Nephron (organoid): Measurements from ENCODE around the gene CYP2A7.
"Not testable (repeated sequence)": the region's sequence is repeated elsewhere in the genome, so short reads cannot be mapped to it uniquely, and the experiment has no call there.

Source experiments
- H3K27ac Mint-ChIP-seq, 3 experiments: 2 replicates each; pipeline ENCODE4 v1.8.0; 2020; ENCODE audit warnings: mixed read lengths in 3 of 3, mild to moderate bottlenecking in 2 of 3, moderate library complexity in 1 of 3
- H3K27me3 Mint-ChIP-seq: 2 replicates; pipeline ENCODE4 v1.8.0; 2021; ENCODE audit warnings: low read depth, mild to moderate bottlenecking, moderate library complexity, mixed read lengths
- H3K36me3 Mint-ChIP-seq: 2 replicates; pipeline ENCODE4 v1.8.0; 2020; ENCODE audit warnings: low read depth, mixed read lengths
- H3K4me1 Mint-ChIP-seq: 2 replicates; pipeline ENCODE4 v1.8.0; 2020; ENCODE audit warnings: mixed read lengths
- H3K4me3 Mint-ChIP-seq, 3 experiments: 2 replicates each; pipeline ENCODE4 v1.8.0; 2020; ENCODE audit warnings: mild to moderate bottlenecking in 3 of 3, mixed read lengths in 3 of 3, moderate library complexity in 2 of 3
- H3K9me3 Mint-ChIP-seq: 2 replicates; pipeline ENCODE4 v1.8.0; 2020; ENCODE audit warnings: mixed read lengths
- CTCF ChIP-seq, 3 experiments: fragments of 200-600 bp; sonication (generic); IDR thresholded peaks; one replicate each; pipeline ENCODE4 v1.5.0; 2021; ENCODE audit warnings: antibody characterized with exemption in 3 of 3; ENCODE audit not compliant: unreplicated experiment in 3 of 3

Gene CYP2A7

GRCh38 chr19:40842012-40842411, 40.0 kb downstream of the CYP2A7 start:
- H3K27ac Mint-ChIP-seq, H3K4me3 Mint-ChIP-seq, H3K4me1 Mint-ChIP-seq, H3K36me3 Mint-ChIP-seq, H3K9me3 Mint-ChIP-seq: not testable (repeated sequence)
- peaks cover 49% of the 10 kb centered on the region for H3K27me3 Mint-ChIP-seq

- peaks cover 13% of the 10 kb centered on the region for H3K27me3 Mint-ChIP-seq
- H3K9me3 Mint-ChIP-seq, H3K27ac Mint-ChIP-seq, H3K4me1 Mint-ChIP-seq, H3K36me3 Mint-ChIP-seq, H3K4me3 Mint-ChIP-seq: not testable (repeated sequence)
These were observed 43.6 kb downstream of the CYP2A7 start for GRCh38 chr19:40838477-40838876.

- Mint-ChIP-seq H3K4me1 (peaks cover 11% of the 10 kb centered on the region), H3K27me3 (peaks cover 8% of the 10 kb centered on the region), H3K36me3 (no peaks in the 10 kb centered on the region), H3K4me3 (no peak overlapping the region), H3K9me3 (no peaks in the 10 kb centered on the region), H3K27ac (no peak overlapping the region)
- no peak for TF ChIP-seq CTCF (IDR thresholded peaks at IDR 0.05; ENCODE audit: unreplicated experiment in 3 of 3)
These were observed 45.1 kb downstream of the CYP2A7 start for GRCh38 chr19:40836754-40837429.

- H3K27ac Mint-ChIP-seq, result peak overlapping the region; percentile 65 to 88 (median 83)
- not testable (repeated sequence) for H3K36me3 Mint-ChIP-seq, H3K4me3 Mint-ChIP-seq, H3K9me3 Mint-ChIP-seq, H3K27me3 Mint-ChIP-seq
- peaks cover 13% of the 10 kb centered on the region for H3K4me1 Mint-ChIP-seq
These were observed 48.1 kb downstream of the CYP2A7 start for GRCh38 chr19:40833728-40834533.

GRCh38 chr19:40832431-40832790, 49.6 kb downstream of the CYP2A7 start:
- Mint-ChIP-seq H3K4me1 (peaks cover 13% of the 10 kb centered on the region), H3K27ac (peak overlapping the region in 1 of 3 experiments; percentile 40)

GRCh38 chr19:40831502-40832430, 50.3 kb downstream of the CYP2A7 start:
- H3K4me3 Mint-ChIP-seq, result no peak overlapping the region
- peak overlapping the region; percentile 40 to 67 (median 58) for H3K27ac Mint-ChIP-seq
- H3K36me3 Mint-ChIP-seq, result peaks cover 15% of the 10 kb centered on the region
- TF ChIP-seq CTCF (IDR thresholded peaks at IDR 0.05; ENCODE audit: unreplicated experiment in 3 of 3), result no peak
- no peaks in the 10 kb centered on the region for H3K27me3 Mint-ChIP-seq
- H3K9me3 Mint-ChIP-seq, result no peaks in the 10 kb centered on the region
- H3K4me1 Mint-ChIP-seq, result peaks cover 13% of the 10 kb centered on the region

More at GRCh38 chr19:40832431-40832790, 49.6 kb downstream of the CYP2A7 start:
- not testable (repeated sequence) for H3K9me3 Mint-ChIP-seq, H3K4me3 Mint-ChIP-seq, H3K36me3 Mint-ChIP-seq, H3K27me3 Mint-ChIP-seq

- H3K27me3 Mint-ChIP-seq, H3K9me3 Mint-ChIP-seq, H3K4me3 Mint-ChIP-seq, H3K27ac Mint-ChIP-seq: not testable (repeated sequence)
- Mint-ChIP-seq H3K36me3 (peaks cover 18% of the 10 kb centered on the region), H3K4me1 (peaks cover 13% of the 10 kb centered on the region)
These were observed 51.3 kb downstream of the CYP2A7 start for GRCh38 chr19:40830741-40831140.

- peaks cover 18% of the 10 kb centered on the region for H3K36me3 Mint-ChIP-seq
- no peaks in the 10 kb centered on the region for H3K9me3 Mint-ChIP-seq
- no peak for TF ChIP-seq CTCF (IDR thresholded peaks at IDR 0.05; ENCODE audit: unreplicated experiment in 3 of 3)
- peaks cover 13% of the 10 kb centered on the region for H3K4me1 Mint-ChIP-seq
- H3K4me3 Mint-ChIP-seq, result no peak overlapping the region
- H3K27me3 Mint-ChIP-seq, result no peaks in the 10 kb centered on the region
- no peak overlapping the region for H3K27ac Mint-ChIP-seq
These were observed 52.8 kb downstream of the CYP2A7 start for GRCh38 chr19:40829205-40829604.
